Neuronal stem cell (in vitro differentiated cells): ENCODE results near the gene TM9SF4.

Experiments
- DNase-seq: peaks from one replicate; pipeline ENCODE4 v3.0.0-alpha.2; 2013; ENCODE audit warnings: low spot score
- H2AFZ ChIP-seq: one replicate; pipeline ENCODE4 v1.6.1; 2013; ENCODE audit warnings: mild to moderate bottlenecking, low read length, inconsistent platforms
- H2AK5ac ChIP-seq: 2 replicates; pipeline ENCODE4 v1.6.1; 2013; ENCODE audit warnings: low read depth, mild to moderate bottlenecking, inconsistent platforms, low read length, moderate library complexity, mixed read lengths
- H2BK120ac ChIP-seq: 2 replicates; pipeline ENCODE4 v1.6.1; 2013; ENCODE audit warnings: low read depth, mild to moderate bottlenecking, inconsistent platforms, low read length, moderate library complexity, mixed read lengths
- H2BK12ac ChIP-seq: one replicate; pipeline ENCODE4 v1.6.1; 2013; ENCODE audit warnings: low read length, inconsistent platforms
- H2BK15ac ChIP-seq: 2 replicates; pipeline ENCODE4 v1.6.1; 2013; ENCODE audit warnings: mild to moderate bottlenecking, low read length, inconsistent platforms, mixed read lengths
- H2BK5ac ChIP-seq: one replicate; pipeline ENCODE4 v1.6.1; 2013; ENCODE audit warnings: inconsistent platforms, mild to moderate bottlenecking, low read length, moderate library complexity
- H3K14ac ChIP-seq: one replicate; pipeline ENCODE4 v1.6.1; 2013; ENCODE audit warnings: low read length, inconsistent platforms
- H3K18ac ChIP-seq: 2 replicates; pipeline ENCODE4 v1.6.1; 2013; ENCODE audit warnings: low read length, inconsistent platforms
- H3K23ac ChIP-seq: 2 replicates; pipeline ENCODE4 v1.6.1; 2013; ENCODE audit warnings: low read depth, mild to moderate bottlenecking, mixed read lengths, low read length, inconsistent platforms; ENCODE audit not compliant: poor library complexity
- H3K27ac ChIP-seq: replicated peaks from 3 replicates; pipeline ENCODE4 v1.5.1; 2013; ENCODE audit warnings: low read length, inconsistent platforms
- H3K27me3 ChIP-seq, 3 experiments: 2 replicates each; pipeline ENCODE4 v1.6.1; 2013; ENCODE audit warnings: low read length in 3 of 3, mild to moderate bottlenecking in 2 of 3, inconsistent platforms in 1 of 3, low read depth in 1 of 3, mixed read lengths in 1 of 3, moderate library complexity in 1 of 3; ENCODE audit not compliant: control insufficient read depth in 3 of 3, insufficient read depth in 3 of 3
- H3K36me3 ChIP-seq, 2 donors: replicated peaks in 1 of 2; 2 replicates each; pipeline ENCODE4 v1.6.1; 2013; ENCODE audit warnings: low read length in 2 of 2; ENCODE audit not compliant: control insufficient read depth in 2 of 2, insufficient read depth in 2 of 2
- H3K4ac ChIP-seq: 2 replicates; pipeline ENCODE4 v1.6.1; 2013; ENCODE audit warnings: inconsistent platforms, mild to moderate bottlenecking, low read length, moderate library complexity
- H3K4me1 ChIP-seq, 2 donors: 1 replicate in 1 of 2; 2 replicates in 1 of 2; pipeline ENCODE4 v1.6.1; 2013; ENCODE audit warnings: low read length in 2 of 2, low read depth in 1 of 2; ENCODE audit not compliant: control insufficient read depth in 2 of 2, insufficient read depth in 1 of 2
- H3K4me2 ChIP-seq: one replicate; pipeline ENCODE4 v1.6.1; 2013; ENCODE audit warnings: mild to moderate bottlenecking, low read length, inconsistent platforms; ENCODE audit not compliant: insufficient read depth, poor library complexity, severe bottlenecking
- H3K4me3 ChIP-seq, 2 donors: 2 replicates each; pipeline ENCODE4 v1.5.1; 2013; ENCODE audit warnings: low read length in 2 of 2, mild to moderate bottlenecking in 2 of 2, inconsistent platforms in 1 of 2, moderate library complexity in 1 of 2
- H3K79me1 ChIP-seq: one replicate; pipeline ENCODE4 v1.6.1; 2013; ENCODE audit warnings: low read depth, mild to moderate bottlenecking, inconsistent platforms, low read length, moderate library complexity
- H3K9ac ChIP-seq: one replicate; pipeline ENCODE4 v1.6.1; 2013; ENCODE audit warnings: mild to moderate bottlenecking, low read depth, low read length, inconsistent platforms; ENCODE audit not compliant: poor library complexity
- H3K9me3 ChIP-seq, 2 donors: replicated peaks in 1 of 2; 2 replicates each; pipeline versions ENCODE3 to v1.6.1; 2013; ENCODE audit warnings: low read length in 2 of 2, mild to moderate bottlenecking in 2 of 2, inconsistent platforms in 1 of 2, low read depth in 1 of 2, mixed read lengths in 1 of 2, moderate library complexity in 1 of 2; ENCODE audit not compliant: control insufficient read depth in 2 of 2, insufficient read depth in 1 of 2
- H4K8ac ChIP-seq: one replicate; pipeline ENCODE4 v1.6.1; 2013; ENCODE audit warnings: low read depth, mild to moderate bottlenecking, inconsistent platforms, low read length, moderate library complexity
- H4K91ac ChIP-seq: one replicate; pipeline ENCODE4 v1.6.1; 2013; ENCODE audit warnings: low read length, low read depth, mild to moderate bottlenecking, inconsistent platforms; ENCODE audit not compliant: poor library complexity
- WGBS, 2 donors: extraction: QIAGEN DNeasy Blood & Tissue Kit; methylation state at CpG; one replicate each; pipeline ENCODE4 v1.1.7; 2013; ENCODE audit warnings: missing lambda C conversion rate in 2 of 2, mixed read lengths in 1 of 2; ENCODE audit not compliant: insufficient read length in 2 of 2, insufficient replicate concordance in 1 of 2; ENCODE audit errors: extremely low coverage in 2 of 2; 5-methylcytosine and 5-hydroxymethylcytosine counted together

TM9SF4 gene

DNA sequence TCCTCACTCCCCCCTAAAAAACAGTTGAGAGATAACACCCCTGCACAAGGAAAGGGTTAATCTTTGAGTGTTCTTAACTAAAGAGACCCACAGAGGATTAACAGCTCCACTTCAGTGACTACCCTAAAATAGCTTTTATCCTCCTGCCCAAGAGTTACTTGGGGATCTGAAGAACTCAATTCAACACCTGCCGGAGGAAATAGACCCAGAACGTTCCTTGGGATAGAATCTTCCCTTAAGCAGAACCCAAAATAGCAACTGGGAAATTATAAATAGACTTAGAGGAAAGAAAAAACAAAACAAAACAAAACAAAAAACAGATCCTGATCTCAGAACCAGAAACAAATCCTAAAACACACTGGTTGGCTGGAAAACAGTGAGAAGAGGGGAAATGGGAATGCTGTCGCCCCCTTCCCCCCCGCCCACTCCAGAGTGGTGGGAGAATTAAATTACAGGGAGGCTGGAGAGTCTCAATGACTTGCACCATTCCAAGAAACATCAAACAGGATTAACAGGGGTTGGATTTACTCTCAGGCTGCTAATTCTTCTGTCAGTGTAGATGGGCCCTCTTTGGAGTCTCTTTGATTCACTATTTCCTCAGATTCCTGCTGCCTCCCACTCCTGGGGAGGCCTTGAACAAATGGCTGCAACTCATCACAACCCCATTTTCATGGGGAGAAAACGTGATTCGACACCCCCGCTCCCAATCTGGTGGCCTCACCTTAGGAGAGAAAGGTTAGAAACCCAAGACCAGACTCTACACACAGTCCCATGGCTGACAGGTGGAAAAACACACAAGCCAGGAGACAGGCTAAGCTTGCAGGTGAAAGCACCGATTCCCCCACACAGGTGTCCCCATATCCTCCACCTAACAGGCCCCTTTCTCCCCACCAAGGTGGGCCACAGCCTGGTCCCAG is 96.6 kb downstream of the TM9SF4 start:
- no peak overlapping the region for H2BK15ac ChIP-seq
- no peak for DNase-seq

DNA sequence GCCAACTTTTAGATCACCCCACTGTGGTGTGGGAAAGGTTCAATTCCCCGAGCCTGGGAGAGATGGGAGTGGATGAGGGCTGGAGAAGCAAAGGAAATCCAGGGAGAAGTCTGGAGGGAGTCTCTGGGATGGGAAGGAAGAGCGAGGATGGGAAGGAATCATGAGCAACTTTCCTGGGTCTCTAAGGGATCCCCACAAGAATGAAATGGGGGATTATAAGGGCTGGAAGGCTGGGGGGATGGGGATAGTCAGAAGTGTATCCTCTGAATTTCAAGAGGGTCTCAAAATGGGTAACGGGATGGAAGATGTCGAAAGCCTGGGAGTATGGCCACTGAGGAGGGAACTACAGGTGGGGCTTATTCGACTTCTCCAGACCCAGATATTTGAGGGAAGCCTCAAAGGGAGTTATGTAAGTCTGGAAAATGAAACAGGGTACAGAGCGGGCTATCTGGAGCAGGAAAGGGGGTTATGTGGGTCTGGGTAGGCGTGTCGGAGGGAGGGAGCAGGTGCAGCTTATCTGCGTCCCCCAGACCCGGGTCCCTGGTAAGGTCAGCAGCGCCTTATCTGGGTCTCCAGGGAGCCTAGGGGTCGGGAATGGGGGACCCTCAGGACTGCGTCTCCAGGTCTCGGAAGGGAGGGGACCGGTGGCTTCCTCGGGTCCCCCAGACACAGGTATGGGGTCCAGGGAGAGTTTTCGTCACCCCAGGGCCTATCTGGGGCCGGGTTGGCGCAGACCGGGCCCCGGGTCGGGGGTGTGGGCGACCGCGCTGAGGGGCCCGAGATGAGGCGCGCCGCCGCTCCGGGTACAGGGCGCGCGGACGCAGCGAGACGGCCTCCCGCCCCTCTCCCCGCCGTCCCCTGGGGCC is 97.5 kb downstream of the TM9SF4 start:
- H3K36me3 ChIP-seq = peaks cover 18 to 64% of the 10 kb centered on the region in 2 donors
- H3K4me2 ChIP-seq = peak overlapping the region; percentile 74
- H3K4me3 ChIP-seq = peak overlapping the region; percentile 97 to 99
- H3K4me1 ChIP-seq = peaks cover 11 to 22% of the 10 kb centered on the region in 2 donors
- H2AK5ac ChIP-seq = peak overlapping the region; percentile 70
- no peak overlapping the region for H2BK120ac ChIP-seq
- peak overlapping the region; percentile 10 for H3K14ac ChIP-seq
- H3K27ac ChIP-seq = peak overlapping the region; percentile 51
- peak overlapping the region; percentile 43 for H3K4ac ChIP-seq
- no peak overlapping the region for H2BK12ac ChIP-seq
- H3K18ac ChIP-seq = peak overlapping the region; percentile 96
- peaks cover 7% of the 10 kb centered on the region for H3K79me1 ChIP-seq
- H3K27me3 ChIP-seq = no peaks in the 10 kb centered on the region
- peak overlapping the region; percentile 77 for H2BK5ac ChIP-seq
- H3K9ac ChIP-seq = peak overlapping the region; percentile 95
- peak overlapping the region; percentile 40 for H3K23ac ChIP-seq
- no peak overlapping the region for H2BK15ac ChIP-seq
- H3K9me3 ChIP-seq = no peaks in the 10 kb centered on the region
- WGBS, 2 donors = no CpG with 5 or more reads among the region's 40 CpGs
- no peak for DNase-seq
- H4K91ac ChIP-seq = no peak overlapping the region
- H2AFZ ChIP-seq = peak overlapping the region; percentile 99
- no peak overlapping the region for H4K8ac ChIP-seq

More for the DNA sequence above, 96.6 kb downstream of the TM9SF4 start:
- no peak overlapping the region for H2BK120ac ChIP-seq
- no peak overlapping the region for H3K9ac ChIP-seq
- peak overlapping the region; percentile 97 to 99 for H3K4me3 ChIP-seq
- H4K91ac ChIP-seq = no peak overlapping the region
- no peak overlapping the region for H2AK5ac ChIP-seq
- peaks cover 7% of the 10 kb centered on the region for H3K79me1 ChIP-seq
- no peak overlapping the region for H3K14ac ChIP-seq
- peak overlapping the region; percentile 2 for H2BK5ac ChIP-seq
- no peak overlapping the region for H4K8ac ChIP-seq
- no peaks in the 10 kb centered on the region for H3K27me3 ChIP-seq
- H3K4me1 ChIP-seq = peaks cover 11 to 22% of the 10 kb centered on the region in 2 donors
- no peak overlapping the region for H2AFZ ChIP-seq
- H3K9me3 ChIP-seq = no peaks in the 10 kb centered on the region
- H3K4me2 ChIP-seq = peak overlapping the region; percentile 74
- H3K27ac ChIP-seq = peak overlapping the region; percentile 51
- no CpG with 5 or more reads among the region's 8 CpGs for WGBS, 2 donors
- peaks cover 21 to 64% of the 10 kb centered on the region in 2 donors for H3K36me3 ChIP-seq
- H3K4ac ChIP-seq = no peak overlapping the region
- no peak overlapping the region for H3K23ac ChIP-seq
- H2BK12ac ChIP-seq = no peak overlapping the region
- peak overlapping the region; percentile 31 for H3K18ac ChIP-seq

DNA sequence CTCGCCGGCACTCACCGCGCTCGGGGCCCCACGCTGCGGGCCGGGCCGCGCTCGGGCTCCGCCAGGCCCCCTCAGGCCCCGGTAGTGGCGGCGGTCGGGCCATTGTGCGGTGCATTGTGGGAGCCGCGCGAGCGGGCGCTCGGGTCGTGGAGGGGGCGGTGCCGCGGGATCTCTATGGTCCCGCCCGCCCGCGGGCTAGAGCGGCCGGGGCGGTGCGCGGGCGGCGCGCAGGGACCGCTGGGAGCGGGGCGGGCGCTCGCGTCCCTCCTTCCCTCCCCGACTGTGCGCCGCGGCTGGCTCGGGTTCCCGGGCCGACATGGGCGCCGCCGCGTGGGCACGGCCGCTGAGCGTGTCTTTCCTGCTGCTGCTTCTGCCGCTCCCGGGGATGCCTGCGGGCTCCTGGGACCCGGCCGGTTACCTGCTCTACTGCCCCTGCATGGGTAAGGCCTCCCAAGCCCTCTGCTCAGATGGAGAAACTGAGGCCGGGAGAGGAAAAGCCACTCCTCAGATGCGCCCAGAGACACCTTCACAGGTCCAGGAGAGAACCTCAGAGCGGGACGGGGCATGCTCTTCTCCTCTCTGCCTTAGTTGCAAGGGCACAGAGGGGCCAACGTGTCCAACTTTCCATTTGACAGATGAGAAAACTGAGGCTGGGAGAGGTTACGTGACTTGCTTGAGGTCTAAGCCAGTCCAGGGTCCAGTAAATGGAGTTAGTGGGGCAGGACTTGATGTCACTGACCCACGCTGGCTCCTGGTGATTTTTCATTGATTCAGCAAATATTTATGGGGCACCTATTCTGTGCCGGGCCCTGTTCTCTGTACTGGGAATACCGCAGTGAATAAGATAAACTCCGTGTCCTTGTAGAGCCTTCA is 98.3 kb downstream of the TM9SF4 start, which contains the start of the genes PLAGL2 and POFUT1:
Gene PLAGL2, minus strand, starts transcription at position 118 of the 873 bp plus-strand sequence. CDS start 5,565 bp downstream, outside the sequence.
Gene POFUT1, plus strand, starts transcription at position 255 of the 873 bp plus-strand sequence. Its CDS starts 62 bp downstream, at position 317.
- H3K27me3 ChIP-seq = no peaks in the 10 kb centered on the region
- H3K4me1 ChIP-seq = peaks cover 11 to 22% of the 10 kb centered on the region in 2 donors
- H3K4me3 ChIP-seq = peak within 1 kb of the TSS; percentile 97 to 99
- no peak within 1 kb of the TSS for H2BK120ac ChIP-seq
- no peak within 1 kb of the TSS for H4K91ac ChIP-seq
- peak within 1 kb of the TSS; percentile 48 for H3K23ac ChIP-seq
- H3K4ac ChIP-seq = peak within 1 kb of the TSS; percentile 72
- H3K9ac ChIP-seq = peak within 1 kb of the TSS; percentile 95
- H3K27ac ChIP-seq = peak within 1 kb of the TSS; percentile 51
- WGBS, 2 donors = no CpG with 5 or more reads among the region's 74 CpGs
- peaks cover 16 to 63% of the 10 kb centered on the region in 2 donors for H3K36me3 ChIP-seq
- no peaks in the 10 kb centered on the region for H3K9me3 ChIP-seq
- peak within 1 kb of the TSS; percentile 77 for H2BK5ac ChIP-seq
- peak within 1 kb of the TSS; percentile 10 for H3K14ac ChIP-seq
- peak within 1 kb of the TSS; percentile 96 for H3K18ac ChIP-seq
- H2BK12ac ChIP-seq = no peak within 1 kb of the TSS
- H4K8ac ChIP-seq = no peak within 1 kb of the TSS
- peak; percentile 84 for DNase-seq
- H3K79me1 ChIP-seq = peaks cover 7% of the 10 kb centered on the region
- H3K4me2 ChIP-seq = peak within 1 kb of the TSS; percentile 95
- H2AFZ ChIP-seq = peak within 1 kb of the TSS; percentile 99
- no peak within 1 kb of the TSS for H2BK15ac ChIP-seq
- H2AK5ac ChIP-seq = peak within 1 kb of the TSS; percentile 70
